GM19035 (cell line): ENCODE measurements around the gene NPEPPS.

Source experiments
- ATAC-seq: cut with Tn5 transposase; IDR thresholded peaks from one replicate; pipeline ENCODE4 v1.9.1; 2021; ENCODE audit not compliant: unreplicated experiment

NPEPPS gene

DNA sequence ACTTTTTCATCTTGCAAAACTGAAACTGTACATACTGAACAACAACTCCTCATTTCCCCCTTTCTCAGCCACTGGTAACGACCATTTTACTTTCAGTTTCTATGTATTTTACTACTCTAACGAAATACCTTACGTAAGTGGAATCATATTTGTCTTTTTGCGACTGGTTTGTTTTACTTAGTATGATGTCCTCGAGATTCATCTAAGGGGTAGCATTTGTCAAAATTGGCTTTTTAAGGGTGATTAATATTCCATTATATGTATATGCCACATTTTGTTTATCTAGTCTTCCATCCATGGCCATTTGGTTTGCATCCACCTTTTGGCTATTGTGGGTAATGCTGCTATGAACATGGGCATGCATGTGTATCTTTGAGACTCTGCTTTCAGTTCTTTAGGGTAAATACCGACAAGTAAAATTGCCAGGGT, 129.2 kb downstream of the NPEPPS start:
- ATAC-seq = peak; percentile 53

DNA sequence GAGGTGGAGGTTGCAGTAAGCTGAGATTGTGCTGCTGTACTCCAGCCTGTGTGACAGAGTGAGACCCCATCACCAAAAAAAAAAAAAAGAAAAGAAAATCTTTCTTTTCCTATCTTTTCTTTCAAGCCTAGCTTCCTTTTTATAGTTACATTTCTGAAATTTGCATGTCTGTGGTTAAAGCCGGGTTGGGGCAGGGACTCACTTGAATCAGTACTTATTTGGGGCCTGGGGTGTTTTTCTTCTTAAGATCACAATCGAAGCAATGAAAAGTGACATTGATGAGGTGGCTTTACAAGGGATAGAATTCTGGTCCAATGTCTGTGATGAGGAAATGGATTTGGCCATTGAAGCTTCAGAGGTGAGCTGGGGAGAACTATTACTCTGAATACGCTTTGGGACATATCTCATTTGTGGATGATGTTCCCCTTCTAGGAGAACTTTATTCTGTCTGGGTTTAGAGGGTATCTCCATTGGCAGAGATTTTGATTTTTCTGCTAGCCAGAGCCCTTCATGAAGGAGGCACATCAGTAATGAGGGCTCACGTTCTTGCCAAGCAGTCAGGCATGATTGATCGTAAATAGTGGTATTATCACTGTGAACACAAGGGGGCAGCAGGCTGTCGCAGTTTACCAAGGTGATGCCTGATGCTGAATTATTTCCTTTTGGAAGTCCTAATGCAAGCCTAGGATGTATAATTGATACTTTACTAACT, 133.2 kb downstream of the NPEPPS start:
- no peak for ATAC-seq

DNA sequence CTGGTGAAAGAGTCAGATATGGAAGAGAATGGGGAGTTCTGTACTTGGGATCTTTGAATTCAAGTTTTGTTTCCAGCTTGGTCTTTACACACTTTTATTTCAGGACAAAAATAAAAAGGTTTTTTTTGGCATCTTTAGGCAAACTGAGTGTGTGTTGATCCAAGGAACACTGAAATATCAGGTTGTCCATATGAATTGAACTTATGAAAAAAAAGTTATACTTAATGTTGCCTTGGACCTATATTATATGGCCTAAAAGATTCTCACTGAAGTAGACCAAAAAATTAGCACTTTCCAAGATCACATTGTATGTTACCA, 133.7 kb downstream of the NPEPPS start:
- ATAC-seq = no peak

DNA sequence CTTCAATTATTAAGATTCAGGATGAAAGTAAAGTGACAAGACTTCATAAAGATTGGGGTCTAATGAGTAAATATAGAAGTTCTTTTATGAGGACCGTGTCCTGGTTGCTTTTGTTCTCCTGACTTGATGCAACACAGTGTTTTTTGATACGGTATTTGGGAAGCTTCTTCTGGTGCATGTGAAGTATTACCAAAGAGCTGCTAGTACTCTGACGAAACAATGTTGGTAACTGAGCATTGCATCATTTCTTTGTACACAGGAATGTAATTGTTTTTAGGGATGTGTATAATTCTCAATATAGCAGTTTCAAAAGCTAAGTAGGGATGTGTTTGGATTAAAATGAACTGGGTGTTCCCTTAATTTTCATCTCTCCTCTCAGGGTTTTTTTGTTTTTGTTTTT, 134.7 kb downstream of the NPEPPS start:
- ATAC-seq = no peak

DNA sequence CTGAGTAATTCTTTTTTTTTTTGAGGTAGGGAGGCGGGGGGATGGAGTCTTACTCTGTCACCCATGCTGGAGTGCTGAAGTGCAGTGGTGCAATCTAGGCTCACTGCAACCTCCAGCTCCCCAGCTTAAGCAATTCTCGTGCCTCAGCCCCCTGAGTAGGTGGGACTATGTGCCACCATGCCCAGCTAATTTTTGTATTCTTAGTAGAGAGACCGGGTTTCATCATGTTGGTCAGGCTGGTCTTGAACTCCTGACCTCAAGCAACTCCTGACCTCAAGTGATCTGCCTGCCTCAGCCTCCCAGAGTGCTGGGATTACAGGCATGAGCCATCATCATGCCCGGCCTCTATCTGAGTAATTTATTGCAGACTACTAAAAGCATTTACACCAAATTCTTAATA, 138.2 kb downstream of the NPEPPS start:
- no peak for ATAC-seq

DNA sequence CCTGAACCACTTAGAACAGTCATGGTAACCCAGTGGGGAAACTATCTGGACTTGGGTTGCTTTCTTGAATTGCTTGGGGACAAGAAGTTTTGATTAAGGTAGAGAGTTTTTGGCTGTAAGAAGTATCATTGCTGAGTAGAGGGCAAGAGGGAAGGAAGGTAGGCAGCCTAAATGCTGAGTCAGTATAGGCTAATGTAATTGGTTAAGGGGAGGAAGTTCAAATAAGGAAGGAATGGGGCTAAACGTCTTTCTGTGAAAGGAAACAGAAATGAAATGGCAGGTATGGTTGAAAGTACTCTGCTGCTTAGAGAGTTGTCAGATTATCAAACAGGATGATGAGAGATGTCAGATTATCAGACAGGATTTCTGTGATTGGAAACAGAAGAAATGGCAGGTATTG, 139.2 kb downstream of the NPEPPS start:
- no peak for ATAC-seq
